ENCODE results near the gene CNR1.
A peak's percentile ranks its signal among the peaks of the same experiment; 100 is the strongest.
"Not testable (repeated sequence)": the region's sequence is repeated elsewhere in the genome, so short reads cannot be mapped to it uniquely, and the experiment has no call there.

CNR1 gene

GRCh38 chr6:88165844-88166492, at the start of gene CNR1:
Gene CNR1 (minus strand): TSS chr6:88166347. CDS start chr6:88145274, 21,073 bp downstream.
- peak in 17 of 51 donors; percentile 13 to 64 (median 38) for DNase-seq

- DNase-seq, result no peak
Observed at GRCh38 chr6:88211446-88211845, 45.3 kb upstream of the CNR1 start.

GRCh38 chr6:88209301-88209700, 43.2 kb upstream of the CNR1 start:
- DNase-seq, result no peak

GRCh38 chr6:88208726-88209125, 42.6 kb upstream of the CNR1 start:
- DNase-seq, result no peak

- not testable (repeated sequence) for DNase-seq
Observed at GRCh38 chr6:88201734-88202133, 35.6 kb upstream of the CNR1 start.

- DNase-seq, result no peak
Observed at GRCh38 chr6:88184921-88185320, 18.8 kb upstream of the CNR1 start.

GRCh38 chr6:88183471-88183870, 17.3 kb upstream of the CNR1 start:
- DNase-seq, result no peak

- no peak for DNase-seq
Observed at GRCh38 chr6:88179692-88180091, 13.5 kb upstream of the CNR1 start.

GRCh38 chr6:88177961-88178464, 11.9 kb upstream of the CNR1 start:
- no peak for DNase-seq

- DNase-seq, result no peak
Observed at GRCh38 chr6:88174906-88175305, 8.8 kb upstream of the CNR1 start.

- no peak for DNase-seq
Observed at GRCh38 chr6:88171312-88171711, 5.2 kb upstream of the CNR1 start.

- DNase-seq, result no peak
Observed at GRCh38 chr6:88168362-88168761, 2.2 kb upstream of the CNR1 start.

- peak in 3 of 51 donors; percentile 6 to 23 (median 7) for DNase-seq
Observed at GRCh38 chr6:88167352-88167937, 1.3 kb upstream of the CNR1 start.

GRCh38 chr6:88166493-88167351, 575 bp upstream of the CNR1 start:
- DNase-seq, result peak in 6 of 51 donors; percentile 19 to 64 (median 38)

- DNase-seq, result no peak
Observed at GRCh38 chr6:88165087-88165843, 882 bp downstream of the CNR1 start.

- DNase-seq, result no peak
Observed at GRCh38 chr6:88164061-88164460, 2.1 kb downstream of the CNR1 start.

- DNase-seq, result no peak
Observed at GRCh38 chr6:88163616-88164015, 2.5 kb downstream of the CNR1 start.

- no peak for DNase-seq
Observed at GRCh38 chr6:88161940-88162339, 4.2 kb downstream of the CNR1 start.

- DNase-seq, result no peak
Observed at GRCh38 chr6:88157106-88157505, 9.0 kb downstream of the CNR1 start.

GRCh38 chr6:88145298-88145963, 20.7 kb downstream of the CNR1 start:
- DNase-seq, result no peak

Measured in hypothalamus (tissue), 51 donors.